ENCODE measurements around the gene JMJD8.

Gene JMJD8

GRCh38 chr16:636206-637080, 47.7 kb downstream of the JMJD8 start, which contains the start of gene METTL26 (continued):
- TF ChIP-seq ZNF626 (tag by site-specific recombination; IDR thresholded peaks at IDR 0.05) (no peak), PBX3 (CRISPR knock-in tag; IDR thresholded peaks at IDR 0.05) (peak; percentile 81), ZNF274 (IDR thresholded peaks at IDR 0.05; ENCODE audit: low read length) (no peak), ZNF274 (tag by site-specific recombination; IDR thresholded peaks at IDR 0.05; ENCODE audit: borderline replicate concordance) (no peak), ZBTB48 (tag by site-specific recombination; IDR thresholded peaks at IDR 0.05) (peak; percentile 64), ZNF549 (tag by site-specific recombination; IDR thresholded peaks at IDR 0.05) (no peak), PRDM1 (tag by site-specific recombination; IDR thresholded peaks at IDR 0.05) (peak; percentile 81), ZNF223 (tag by site-specific recombination; IDR thresholded peaks at IDR 0.05) (no peak), ZNF596 (tag by site-specific recombination; IDR thresholded peaks at IDR 0.05) (peak; percentile 30), TCF7L2 (IDR thresholded peaks at IDR 0.05; ENCODE audit: borderline replicate concordance, low read depth, low read length) (no peak), ZNF202 (tag by site-specific recombination; IDR thresholded peaks at IDR 0.05; ENCODE audit: borderline replicate concordance) (no peak), ZNF221 (tag by site-specific recombination; IDR thresholded peaks at IDR 0.05; ENCODE audit: borderline replicate concordance) (no peak), ZNF837 (tag by site-specific recombination; IDR thresholded peaks at IDR 0.05) (no peak), PRDM2 (tag by site-specific recombination; IDR thresholded peaks at IDR 0.05; ENCODE audit: borderline replicate concordance) (peak; percentile 74; the same call in 1 of the 2 replicates), GLIS1 (tag by site-specific recombination; IDR thresholded peaks at IDR 0.05) (no peak; the same call in 1 of the 2 replicates), ZNF48 (tag by site-specific recombination; IDR thresholded peaks at IDR 0.05) (no peak), ZSCAN16 (tag by site-specific recombination; IDR thresholded peaks at IDR 0.05) (no peak), ZNF175 (tag by site-specific recombination; IDR thresholded peaks at IDR 0.05) (no peak), BCL11B (tag by site-specific recombination; IDR thresholded peaks at IDR 0.05; ENCODE audit: low read depth) (no peak), ZIC2 (tag by site-specific recombination; IDR thresholded peaks at IDR 0.05) (peak; percentile 82), ZNF449 (tag by site-specific recombination; IDR thresholded peaks at IDR 0.05) (peak; percentile 71; the same call in 1 of the 2 replicates), ZNF664 (tag by site-specific recombination; IDR thresholded peaks at IDR 0.05) (no peak), ZNF830 (tag by site-specific recombination; IDR thresholded peaks at IDR 0.05; ENCODE audit: low read depth) (no peak), ZBTB6 (tag by site-specific recombination; IDR thresholded peaks at IDR 0.05) (no peak; the same call in none of the 2 replicates), ZNF24 (tag by site-specific recombination; IDR thresholded peaks at IDR 0.05) (peak; percentile 93), ZNF621 (tag by site-specific recombination; IDR thresholded peaks at IDR 0.05) (no peak), ZEB2 (tag by site-specific recombination; IDR thresholded peaks at IDR 0.05) (peak; percentile 89), RBAK (tag by site-specific recombination; IDR thresholded peaks at IDR 0.05) (no peak), ZNF112 (tag by site-specific recombination; IDR thresholded peaks at IDR 0.05) (no peak), REPIN1 (tag by site-specific recombination; IDR thresholded peaks at IDR 0.05; ENCODE audit: low read depth) (0 out of 2 replicates have a peak, but pooled peaks have one; percentile 75), SETDB1 (IDR thresholded peaks at IDR 0.05; ENCODE audit: insufficient read length, low read length) (no peak)

All from HEK293 (cell line).